Measurements from ENCODE around the gene RANBP17. TPM values are rescaled to one million over a fixed set of nuclear protein-coding genes. Genes with fewer than 3 reads are reported as not detected.

The RANBP17 gene
- total RNA-seq, 1 experiment from 2014 or later, result 28.9 TPM

DNA sequence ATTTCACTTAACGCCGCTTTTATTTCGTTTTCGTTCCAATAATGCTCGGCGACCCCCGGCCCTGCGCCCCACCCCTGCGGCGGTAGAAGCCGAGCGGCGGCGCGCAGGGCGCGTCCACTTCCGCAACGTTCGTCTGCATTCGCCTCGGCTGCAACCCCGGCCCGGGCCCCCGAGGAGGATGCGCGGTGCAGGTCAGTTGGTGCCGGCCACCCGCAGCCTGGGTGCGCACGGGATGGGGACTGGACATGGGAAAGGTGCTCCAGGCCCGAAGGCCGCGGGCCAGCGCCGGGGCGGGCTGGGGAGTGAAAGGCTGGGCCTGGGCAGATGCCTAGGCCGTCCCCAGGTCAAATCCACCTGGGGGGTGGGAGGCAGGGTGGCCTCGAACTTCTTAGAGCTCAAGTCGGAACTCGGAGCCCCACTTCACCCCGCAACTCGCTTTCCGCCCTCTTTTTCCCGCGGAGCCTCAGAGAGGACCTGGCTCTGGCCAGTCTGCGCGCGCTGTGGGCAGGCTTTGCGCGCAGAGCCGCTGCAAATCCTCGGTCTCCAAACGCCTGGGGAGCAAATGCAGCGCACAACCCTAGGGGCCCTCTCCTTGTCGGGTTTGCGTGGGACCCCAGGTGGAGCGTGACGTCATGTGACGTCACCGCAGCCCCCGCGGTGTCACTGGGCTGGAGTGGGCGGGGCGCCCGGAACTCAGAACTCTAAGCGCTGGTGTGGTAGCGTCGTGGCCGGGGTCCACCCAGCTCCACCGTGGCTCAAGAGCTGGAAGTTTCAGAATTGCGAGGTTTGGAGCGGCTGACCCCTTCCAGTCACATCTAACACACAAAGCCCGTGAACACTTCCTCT is 450.5 kb downstream of the RANBP17 start:
- H3K9me3 ChIP-seq (replicated peaks), result no peaks in the 10 kb centered on the region
- H3K27me3 ChIP-seq, result no peaks in the 10 kb centered on the region
- H3K27ac ChIP-seq, result no peak overlapping the region
- no peak for DNase-seq
- H3K4me3 ChIP-seq, result no peak overlapping the region
- H3K4me1 ChIP-seq, result no peaks in the 10 kb centered on the region; the same call in 1 of the 2 replicates
- H3K36me3 ChIP-seq, result no peaks in the 10 kb centered on the region; the same call in 1 of the 2 replicates

DNA sequence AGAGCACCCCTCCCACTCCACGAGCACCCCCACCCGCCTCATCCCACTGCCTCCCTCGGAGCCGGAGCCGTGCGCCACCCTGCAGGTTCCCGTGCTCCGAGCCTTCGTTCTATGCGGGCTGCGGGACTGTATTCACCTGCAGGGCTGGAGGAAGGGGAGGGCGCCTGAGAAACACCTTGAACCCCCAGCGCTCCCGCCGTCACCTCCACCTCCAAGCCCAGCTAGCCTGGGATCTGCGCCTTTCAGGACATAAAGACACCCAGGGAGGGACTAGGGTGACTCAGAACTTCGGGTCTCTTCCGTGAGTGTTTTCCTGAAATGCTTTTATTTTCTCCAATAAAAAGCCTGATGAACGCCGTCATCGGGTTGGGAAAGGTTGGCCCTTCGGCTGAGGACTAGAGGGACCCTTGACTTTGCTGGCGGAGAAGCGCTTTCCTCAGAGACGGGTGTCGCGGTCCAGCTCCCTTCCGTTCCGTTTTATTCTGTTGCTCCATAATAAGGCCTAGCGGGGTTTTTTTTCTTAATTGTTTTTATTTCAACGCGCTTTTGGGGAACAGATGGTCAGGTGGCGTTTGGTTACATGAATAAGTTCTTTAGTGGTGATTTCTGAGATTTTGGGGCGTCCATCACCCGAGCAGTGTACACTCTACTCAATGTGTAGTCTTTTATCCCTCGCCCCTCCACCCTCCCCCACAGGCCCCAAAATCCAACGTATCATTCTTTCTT is 451.8 kb downstream of the RANBP17 start:
- no peaks in the 10 kb centered on the region for H3K27me3 ChIP-seq

DNA sequence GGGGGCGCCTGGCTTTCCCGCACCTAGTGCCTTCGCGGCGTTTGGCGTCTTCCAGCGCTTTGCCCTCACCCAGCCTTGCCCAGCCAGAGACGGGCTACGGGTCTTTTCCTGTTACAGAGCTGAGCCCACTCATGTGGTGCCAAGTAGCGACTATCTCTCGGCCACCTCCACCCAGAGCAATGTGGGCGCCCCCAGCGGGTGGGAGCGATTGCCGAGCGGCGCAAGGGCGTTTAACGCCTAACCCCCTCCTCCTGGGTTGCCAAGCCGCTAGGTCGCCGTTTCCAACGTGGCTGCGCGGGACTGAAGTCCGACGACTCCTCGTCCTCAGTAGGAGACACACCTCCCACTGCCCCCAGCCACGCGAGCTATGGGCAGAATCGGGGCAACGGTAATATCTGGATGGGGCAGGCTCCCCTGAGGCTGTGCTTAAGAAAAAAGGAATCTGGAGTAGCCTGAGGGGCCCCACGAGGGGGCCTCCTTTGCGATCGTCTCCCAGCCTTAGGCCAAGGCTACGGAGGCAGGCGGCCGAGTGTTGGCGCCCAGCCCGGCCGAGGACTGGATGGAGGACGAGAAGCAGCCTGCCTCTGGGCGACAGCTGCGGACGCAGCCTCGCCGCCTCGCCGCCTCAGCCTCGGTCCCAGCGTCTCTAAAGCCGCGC is 453.0 kb downstream of the RANBP17 start:
- no peak overlapping the region for H3K4me3 ChIP-seq
- no peak overlapping the region for H3K27ac ChIP-seq
- no peak for DNase-seq
- H3K4me1 ChIP-seq, result no peaks in the 10 kb centered on the region
- H3K9me3 ChIP-seq (replicated peaks), result no peaks in the 10 kb centered on the region
- H3K36me3 ChIP-seq, result no peaks in the 10 kb centered on the region; the same call in 1 of the 2 replicates
- no peaks in the 10 kb centered on the region for H3K27me3 ChIP-seq

More for the DNA sequence above, 451.8 kb downstream of the RANBP17 start:
- no peaks in the 10 kb centered on the region for H3K9me3 ChIP-seq (replicated peaks)
- H3K36me3 ChIP-seq, result no peaks in the 10 kb centered on the region; the same call in 1 of the 2 replicates
- no peak overlapping the region for H3K27ac ChIP-seq
- DNase-seq, result no peak
- no peak overlapping the region for H3K4me3 ChIP-seq
- no peaks in the 10 kb centered on the region for H3K4me1 ChIP-seq

DNA sequence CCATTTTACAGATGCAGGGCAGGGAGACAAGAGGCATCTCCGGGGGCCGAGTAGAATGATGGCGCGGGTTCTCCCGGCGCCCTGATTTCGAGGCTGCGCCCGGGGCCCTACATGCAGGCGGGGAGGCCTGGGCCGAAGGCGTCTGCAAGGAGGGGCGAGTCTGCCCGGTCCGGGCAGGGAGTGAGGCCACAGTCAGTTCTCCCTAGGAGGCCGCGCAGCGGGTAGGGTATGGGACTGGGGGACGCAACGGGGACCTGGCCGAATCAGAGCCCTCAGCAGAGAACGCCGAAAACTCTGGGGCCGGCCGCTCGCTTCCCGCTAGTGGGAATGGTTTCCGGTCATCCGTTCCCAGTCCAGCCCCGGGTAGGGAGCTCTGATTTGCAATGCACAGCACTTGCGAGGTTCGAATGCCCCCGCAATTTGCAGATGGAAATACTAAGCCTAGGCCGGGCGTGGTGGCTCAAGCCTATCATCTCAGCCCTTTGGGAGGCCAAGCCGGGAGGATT is 453.6 kb downstream of the RANBP17 start:
- Histone ChIP-seq H3K36me3 (no peaks in the 10 kb centered on the region; the same call in 1 of the 2 replicates), H3K27me3 (no peaks in the 10 kb centered on the region), H3K27ac (no peak overlapping the region), H3K4me3 (no peak overlapping the region), H3K9me3 (replicated peaks) (no peaks in the 10 kb centered on the region), H3K4me1 (no peaks in the 10 kb centered on the region)
- no peak for DNase-seq

DNA sequence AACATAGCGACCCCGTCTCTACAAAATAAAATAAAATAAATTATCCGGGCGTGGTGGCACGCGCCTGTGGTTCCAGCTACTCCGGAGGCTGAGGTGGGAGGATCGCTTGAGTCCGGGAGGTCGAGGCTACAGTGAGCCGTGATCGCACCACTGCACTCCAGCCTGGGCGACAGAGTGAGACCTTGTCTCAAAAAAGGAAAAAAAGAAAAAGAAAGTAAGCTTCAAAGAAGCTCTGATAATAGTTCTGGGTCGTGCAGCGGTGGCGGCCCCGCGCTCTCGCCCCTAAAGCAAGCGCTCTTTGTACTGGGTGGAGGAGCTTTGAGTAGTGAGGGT is 454.1 kb downstream of the RANBP17 start:
- Histone ChIP-seq H3K36me3 (no peaks in the 10 kb centered on the region; the same call in 1 of the 2 replicates), H3K4me1 (no peaks in the 10 kb centered on the region), H3K27me3 (no peaks in the 10 kb centered on the region), H3K4me3 (no peak overlapping the region), H3K27ac (no peak overlapping the region), H3K9me3 (replicated peaks) (no peaks in the 10 kb centered on the region)
- DNase-seq, result no peak

DNA sequence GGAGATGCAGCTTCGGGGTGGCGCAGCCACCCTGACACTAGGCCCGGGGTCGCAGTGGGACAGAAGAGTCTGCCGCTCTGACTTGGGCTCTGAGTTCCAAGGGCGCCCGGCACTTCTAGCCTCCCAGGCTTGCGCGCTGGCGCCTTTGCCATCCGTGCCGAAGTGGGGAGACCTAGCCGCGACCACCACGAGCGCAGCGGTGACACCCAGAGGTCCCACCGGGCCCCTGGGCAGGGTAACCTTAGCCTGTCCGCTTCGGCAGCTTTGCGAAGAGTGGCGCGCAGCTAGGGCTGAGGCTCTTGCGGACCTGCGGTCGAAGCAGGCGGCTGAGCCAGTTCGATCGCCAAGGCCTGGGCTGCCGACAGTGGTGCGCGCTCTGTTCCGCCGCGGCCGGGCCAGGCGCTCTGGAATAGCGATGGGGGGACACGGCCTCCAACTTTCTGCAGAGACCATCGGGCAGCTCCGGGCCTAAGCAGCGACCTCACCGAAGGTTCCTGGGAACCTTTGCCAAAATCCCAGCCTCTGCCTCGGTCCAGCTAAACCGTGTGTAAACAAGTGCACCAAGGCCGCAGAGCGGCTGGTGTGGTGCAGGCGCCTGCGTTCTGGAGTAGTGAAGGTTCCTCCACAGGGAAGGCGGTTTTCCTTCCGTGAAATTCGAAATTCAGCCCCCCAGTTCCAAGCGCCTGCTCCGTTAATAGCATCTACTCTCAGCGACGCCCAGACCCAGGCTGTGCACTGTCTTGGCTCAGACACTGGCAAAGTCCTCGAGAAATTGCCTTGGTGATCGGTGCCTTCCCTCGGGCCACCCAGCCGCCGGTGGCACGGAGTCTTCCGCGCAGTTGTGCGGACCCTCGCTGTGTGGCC is 454.7 kb downstream of the RANBP17 start:
- Histone ChIP-seq H3K9me3 (replicated peaks) (no peaks in the 10 kb centered on the region), H3K4me1 (no peaks in the 10 kb centered on the region), H3K4me3 (no peak overlapping the region), H3K36me3 (no peaks in the 10 kb centered on the region), H3K27ac (no peak overlapping the region), H3K27me3 (no peaks in the 10 kb centered on the region)
- no peak for DNase-seq

DNA sequence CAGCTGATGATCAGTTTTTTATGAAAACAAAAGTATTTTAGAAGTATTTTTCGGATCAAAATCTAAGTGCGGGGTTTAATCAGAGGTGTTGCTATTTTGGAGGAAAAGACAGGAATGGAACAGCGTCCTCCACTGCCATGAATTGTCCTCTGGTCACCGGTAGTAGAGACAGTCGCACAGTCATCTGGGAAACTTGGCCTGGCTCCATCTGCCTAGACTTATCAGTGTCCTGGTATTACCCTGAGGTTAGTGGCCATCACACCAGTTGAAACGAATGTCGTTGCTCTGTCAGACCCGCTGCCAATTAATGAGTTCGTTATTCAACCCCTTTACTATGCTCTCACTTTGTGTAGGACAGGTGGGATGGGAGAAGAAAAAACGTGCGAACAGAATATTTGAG is 455.4 kb downstream of the RANBP17 start:
- no peaks in the 10 kb centered on the region for H3K27me3 ChIP-seq
- H3K4me3 ChIP-seq, result no peak overlapping the region
- no peaks in the 10 kb centered on the region for H3K4me1 ChIP-seq
- H3K27ac ChIP-seq, result no peak overlapping the region
- no peaks in the 10 kb centered on the region for H3K9me3 ChIP-seq (replicated peaks)
- no peaks in the 10 kb centered on the region for H3K36me3 ChIP-seq
- no peak for DNase-seq

DNA sequence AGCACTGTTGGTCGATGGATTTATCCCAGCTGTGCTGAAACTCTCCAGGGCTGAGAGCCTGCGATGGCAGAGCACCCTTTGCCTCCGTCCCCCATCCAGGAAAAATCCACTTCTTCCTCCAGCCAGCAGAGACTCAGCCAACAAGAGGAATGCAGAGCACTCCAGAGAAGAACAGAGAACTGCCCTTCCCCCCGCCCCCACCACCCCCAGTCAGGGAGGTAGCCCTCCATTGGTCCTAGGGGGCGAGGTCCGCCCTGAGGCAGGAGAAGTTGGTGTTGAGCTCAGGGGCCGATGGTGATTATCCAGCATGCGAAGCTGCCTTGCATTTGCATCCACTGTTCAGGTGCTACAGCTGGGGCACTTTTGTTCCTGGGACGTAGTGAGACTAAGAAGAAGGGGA is 456.2 kb downstream of the RANBP17 start:
- no peaks in the 10 kb centered on the region for H3K9me3 ChIP-seq (replicated peaks)
- H3K4me3 ChIP-seq, result no peak overlapping the region
- H3K27me3 ChIP-seq, result no peaks in the 10 kb centered on the region
- no peaks in the 10 kb centered on the region for H3K36me3 ChIP-seq
- H3K4me1 ChIP-seq, result no peaks in the 10 kb centered on the region
- no peak for DNase-seq
- H3K27ac ChIP-seq, result no peak overlapping the region

DNA sequence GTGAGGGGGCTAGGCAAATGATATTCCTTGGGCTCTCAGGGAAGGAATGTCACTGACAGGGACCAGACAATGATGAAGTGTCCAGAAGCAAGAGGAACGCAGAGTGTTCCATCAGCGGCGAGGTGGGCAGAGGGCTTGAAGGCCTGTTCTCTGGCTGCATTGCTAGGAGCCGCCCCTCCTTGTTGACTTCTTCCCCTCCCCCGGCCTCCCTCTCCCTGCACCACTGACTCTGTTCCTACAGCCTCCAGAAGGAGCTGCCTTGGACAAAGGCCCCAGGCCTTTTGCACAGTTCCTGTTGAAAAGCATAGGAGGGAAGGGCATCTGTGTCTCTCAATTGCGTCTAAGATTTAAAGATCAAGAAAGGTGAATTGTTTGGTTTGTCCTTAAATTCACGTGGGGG is 459.6 kb downstream of the RANBP17 start:
- Histone ChIP-seq H3K9me3 (replicated peaks) (no peaks in the 10 kb centered on the region), H3K4me1 (no peaks in the 10 kb centered on the region), H3K36me3 (no peaks in the 10 kb centered on the region), H3K4me3 (no peak overlapping the region), H3K27ac (no peak overlapping the region), H3K27me3 (no peaks in the 10 kb centered on the region)
- DNase-seq, result no peak

DNA sequence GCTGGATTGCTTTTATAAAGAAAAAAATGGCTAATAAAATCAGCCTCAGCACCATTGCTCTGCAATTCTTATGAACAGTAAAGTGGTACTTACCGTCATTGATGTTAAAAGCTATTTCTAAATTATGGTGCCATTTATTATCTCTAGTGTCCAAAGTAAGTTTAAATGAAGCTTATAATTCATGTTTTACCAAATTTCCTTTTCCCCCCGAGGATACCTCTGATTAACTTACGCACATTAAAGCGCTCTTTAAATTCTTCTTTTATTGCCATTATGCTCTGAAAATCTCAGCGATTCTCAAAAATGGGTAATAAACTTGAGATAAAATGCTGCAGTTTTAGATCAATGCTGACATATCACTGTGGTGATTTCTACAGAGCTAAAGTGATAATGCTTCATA is 460.7 kb downstream of the RANBP17 start:
- no peak overlapping the region for H3K27ac ChIP-seq
- no peaks in the 10 kb centered on the region for H3K27me3 ChIP-seq
- no peak for DNase-seq
- H3K4me1 ChIP-seq, result no peaks in the 10 kb centered on the region
- no peaks in the 10 kb centered on the region for H3K36me3 ChIP-seq
- no peak overlapping the region for H3K4me3 ChIP-seq
- no peaks in the 10 kb centered on the region for H3K9me3 ChIP-seq (replicated peaks)

DNA sequence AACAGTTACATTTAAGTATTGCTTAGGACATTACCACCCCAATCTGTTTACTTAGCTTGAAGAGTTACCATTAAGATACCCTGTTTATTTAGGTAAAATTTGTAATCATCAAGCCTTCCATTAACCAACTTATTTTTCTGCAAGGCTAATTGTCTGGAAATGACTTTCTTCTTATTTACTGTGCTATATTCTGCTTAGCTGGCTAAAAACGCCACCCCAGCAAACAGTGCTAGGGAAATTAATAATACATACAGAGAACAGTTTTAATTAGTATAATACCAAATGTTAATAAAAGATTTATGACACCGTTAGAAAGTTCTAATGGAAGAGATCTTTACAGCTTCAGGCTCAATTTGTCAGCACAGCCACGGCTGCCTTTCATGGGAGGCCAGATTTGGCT is 461.2 kb downstream of the RANBP17 start:
- Histone ChIP-seq H3K4me1 (no peaks in the 10 kb centered on the region), H3K36me3 (no peaks in the 10 kb centered on the region), H3K27me3 (no peaks in the 10 kb centered on the region), H3K9me3 (replicated peaks) (no peaks in the 10 kb centered on the region), H3K4me3 (no peak overlapping the region), H3K27ac (no peak overlapping the region)
- no peak for DNase-seq

DNA sequence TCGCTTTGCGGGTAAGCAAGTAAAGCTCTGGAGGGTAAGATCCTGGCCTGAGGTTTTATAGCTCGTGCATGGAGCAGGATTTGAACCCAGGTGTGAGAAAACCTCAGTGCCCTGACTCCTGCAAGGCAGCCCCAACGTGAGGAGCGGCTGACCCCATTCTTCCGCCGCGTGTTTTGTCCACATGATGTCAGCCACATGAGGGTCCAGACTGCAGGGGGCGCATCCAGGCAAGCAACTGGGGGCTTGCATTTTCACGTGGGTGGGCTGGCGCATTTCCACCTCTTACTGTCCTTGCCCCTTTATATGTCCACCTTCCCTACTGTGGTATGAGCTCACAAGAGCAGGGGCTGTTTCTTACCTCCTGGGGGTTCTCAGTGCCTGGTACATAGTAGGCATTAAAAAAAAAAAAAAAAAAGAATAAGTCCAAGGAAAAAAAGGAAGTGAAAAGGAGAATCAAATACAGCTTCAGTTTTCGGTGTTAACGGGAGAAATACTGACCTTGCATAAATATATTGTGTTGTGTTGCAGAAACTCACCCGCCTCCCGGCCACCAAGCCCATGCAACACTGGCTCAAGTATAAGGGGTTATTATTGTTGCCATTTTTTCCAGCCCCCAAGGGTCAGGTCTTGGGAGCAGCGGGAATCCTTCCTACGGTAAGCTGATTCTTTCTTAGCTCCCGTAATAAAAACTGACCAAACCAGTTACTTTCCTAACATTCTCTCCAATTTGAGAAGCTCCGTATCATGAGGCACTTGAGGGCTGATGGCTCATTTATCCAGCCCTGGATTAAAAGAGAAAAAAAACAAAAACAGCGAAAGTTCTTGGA is 462.2 kb downstream of the RANBP17 start:
- Histone ChIP-seq H3K4me3 (no peak overlapping the region), H3K27me3 (no peaks in the 10 kb centered on the region), H3K4me1 (no peaks in the 10 kb centered on the region), H3K27ac (no peak overlapping the region), H3K9me3 (replicated peaks) (no peaks in the 10 kb centered on the region), H3K36me3 (no peaks in the 10 kb centered on the region)
- no peak for DNase-seq

DNA sequence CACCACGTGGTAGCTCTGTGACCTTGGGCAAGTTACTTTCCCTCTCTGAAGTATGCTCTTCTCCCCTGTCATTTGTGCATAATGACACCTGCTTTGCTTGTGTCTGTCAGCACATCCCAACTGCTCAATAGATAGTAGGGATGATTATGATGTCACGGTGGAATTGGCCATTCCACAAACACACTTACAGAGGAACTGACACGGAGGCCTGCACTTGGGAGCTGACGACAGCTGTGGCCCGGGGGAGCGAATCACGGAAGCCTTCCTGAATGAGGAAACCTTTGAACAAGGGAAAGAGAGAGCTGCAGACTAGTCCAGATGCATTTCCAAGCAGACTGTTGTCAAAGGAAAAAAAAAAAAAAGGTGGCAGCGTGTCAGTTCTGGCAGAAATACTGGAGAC is 468.2 kb downstream of the RANBP17 start:
- no peaks in the 10 kb centered on the region for H3K9me3 ChIP-seq (replicated peaks)
- peak; percentile 88 to 93 for DNase-seq

More for the DNA sequence above, 468.2 kb downstream of the RANBP17 start:
- Histone ChIP-seq H3K36me3 (no peaks in the 10 kb centered on the region; the same call in none of the 2 replicates), H3K27me3 (no peaks in the 10 kb centered on the region), H3K4me1 (peaks cover 15% of the 10 kb centered on the region), H3K27ac (peak overlapping the region; percentile 42), H3K4me3 (no peak overlapping the region)

Data from SJCRH30 (cell line).